Activated naive CD4-positive, alpha-beta T cell treated with anti-CD3 and anti-CD28 coated beads, Interleukin-2, amount 50 U/mL, for 72 hours (primary cell): ENCODE data around the gene MTHFSD. TPM values are rescaled to one million over a fixed set of nuclear protein-coding genes. Genes with fewer than 3 reads are reported as not detected.

Experiments
- total RNA-seq, 2 donors: library from RNA; stranded (reverse); gene quantifications; one replicate each; pipeline ENCODE4 v1.2.3, GENCODE V29; 2022

The MTHFSD gene
- total RNA-seq, 2 donors from 2014 or later = 20.5 to 21.8 TPM

Other genes starting within 250 kb of the MTHFSD start
- gene FOXF1, start 44.7 kb downstream of the MTHFSD start, total RNA-seq = not detected
- not detected for gene FOXC2, start 11.6 kb upstream of the MTHFSD start, total RNA-seq
- gene FOXL1, start 23.3 kb upstream of the MTHFSD start, total RNA-seq = not detected